ENCODE data around the gene CAMK2D.

DNA sequence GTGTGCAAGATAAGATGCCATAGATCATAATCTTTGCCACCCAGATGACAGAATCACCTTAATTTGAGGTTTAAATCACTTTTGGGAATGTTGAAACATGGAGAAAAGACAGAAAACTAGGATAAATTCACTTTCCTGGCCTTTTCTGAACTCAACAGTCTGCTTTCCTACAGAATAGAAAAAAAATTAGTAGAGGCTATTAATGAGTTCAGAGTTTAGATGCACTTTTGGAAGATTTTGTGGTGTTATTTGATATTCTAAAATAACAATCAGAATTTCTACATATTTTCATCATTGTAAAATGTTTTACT is 195.9 kb downstream of the CAMK2D start:
- TF ChIP-seq, protein P1, sequence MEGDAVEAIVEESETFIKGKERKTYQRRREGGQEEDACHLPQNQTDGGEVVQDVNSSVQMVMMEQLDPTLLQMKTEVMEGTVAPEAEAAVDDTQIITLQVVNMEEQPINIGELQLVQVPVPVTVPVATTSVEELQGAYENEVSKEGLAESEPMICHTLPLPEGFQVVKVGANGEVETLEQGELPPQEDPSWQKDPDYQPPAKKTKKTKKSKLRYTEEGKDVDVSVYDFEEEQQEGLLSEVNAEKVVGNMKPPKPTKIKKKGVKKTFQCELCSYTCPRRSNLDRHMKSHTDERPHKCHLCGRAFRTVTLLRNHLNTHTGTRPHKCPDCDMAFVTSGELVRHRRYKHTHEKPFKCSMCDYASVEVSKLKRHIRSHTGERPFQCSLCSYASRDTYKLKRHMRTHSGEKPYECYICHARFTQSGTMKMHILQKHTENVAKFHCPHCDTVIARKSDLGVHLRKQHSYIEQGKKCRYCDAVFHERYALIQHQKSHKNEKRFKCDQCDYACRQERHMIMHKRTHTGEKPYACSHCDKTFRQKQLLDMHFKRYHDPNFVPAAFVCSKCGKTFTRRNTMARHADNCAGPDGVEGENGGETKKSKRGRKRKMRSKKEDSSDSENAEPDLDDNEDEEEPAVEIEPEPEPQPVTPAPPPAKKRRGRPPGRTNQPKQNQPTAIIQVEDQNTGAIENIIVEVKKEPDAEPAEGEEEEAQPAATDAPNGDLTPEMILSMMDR (IDR thresholded peaks at IDR 0.05): no peak
- TF ChIP-seq POLR2A (IDR thresholded peaks at IDR 0.05; ENCODE audit: low read depth): no peak
- TF ChIP-seq POLR2AphosphoS5 (IDR thresholded peaks at IDR 0.05): no peak

All from esophagus muscularis mucosa (tissue), 3 donors.